GM06990 (cell line): ENCODE measurements around the gene SKI.

Source experiments
- DNase-seq: peaks from one replicate; pipeline ENCODE4 v3.0.0-alpha.2; 2011; ENCODE audit not compliant: insufficient read length; ENCODE audit errors: extremely low read depth
- H3K27me3 ChIP-seq: replicated peaks from 2 replicates; pipeline ENCODE4 v1.6.0; 2011; ENCODE audit warnings: low read length; ENCODE audit not compliant: control insufficient read depth, insufficient read depth
- H3K36me3 ChIP-seq: 2 replicates; pipeline ENCODE4 v1.5.1; 2011; ENCODE audit warnings: low read length; ENCODE audit not compliant: control insufficient read depth, insufficient read depth
- H3K4me3 ChIP-seq: replicated peaks from 2 replicates; pipeline ENCODE4 v1.5.1; 2011; ENCODE audit warnings: low read depth, mild to moderate bottlenecking, control low read depth, low read length
- TF ChIP-seq, protein P1 (sequence below): IDR thresholded peaks from 2 replicates; pipeline ENCODE4 v1.5.1; 2011; ENCODE audit warnings: low read length, control low read depth, mild to moderate bottlenecking, inconsistent platforms; ENCODE audit not compliant: insufficient read depth, poor library complexity, severe bottlenecking

The SKI gene

DNA sequence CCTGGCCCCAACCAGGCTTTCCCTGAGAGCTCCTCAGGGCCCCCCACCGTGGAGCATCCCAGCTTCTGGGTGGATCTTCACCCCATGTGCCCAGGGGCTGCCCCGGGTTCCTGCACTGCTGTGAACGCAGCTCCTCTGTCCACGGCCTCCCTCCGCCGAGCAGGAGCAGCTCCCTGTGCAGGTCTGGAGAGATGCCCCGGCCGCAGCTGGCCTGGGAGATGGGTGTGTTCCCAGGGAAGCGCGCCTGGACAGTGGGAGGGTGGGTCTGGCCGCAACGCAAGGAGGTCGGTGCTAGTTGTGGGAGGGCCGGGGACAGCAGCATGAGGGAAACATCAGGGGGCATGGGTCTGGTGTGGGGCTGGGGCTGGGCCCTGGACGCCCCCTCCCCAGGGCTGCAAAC lies 91.9 kb downstream of the SKI start:
- Histone ChIP-seq H3K27me3 (no peaks in the 10 kb centered on the region), H3K36me3 (no peaks in the 10 kb centered on the region), H3K4me3 (no peak overlapping the region)
- no peak for DNase-seq
- TF ChIP-seq, protein P1, sequence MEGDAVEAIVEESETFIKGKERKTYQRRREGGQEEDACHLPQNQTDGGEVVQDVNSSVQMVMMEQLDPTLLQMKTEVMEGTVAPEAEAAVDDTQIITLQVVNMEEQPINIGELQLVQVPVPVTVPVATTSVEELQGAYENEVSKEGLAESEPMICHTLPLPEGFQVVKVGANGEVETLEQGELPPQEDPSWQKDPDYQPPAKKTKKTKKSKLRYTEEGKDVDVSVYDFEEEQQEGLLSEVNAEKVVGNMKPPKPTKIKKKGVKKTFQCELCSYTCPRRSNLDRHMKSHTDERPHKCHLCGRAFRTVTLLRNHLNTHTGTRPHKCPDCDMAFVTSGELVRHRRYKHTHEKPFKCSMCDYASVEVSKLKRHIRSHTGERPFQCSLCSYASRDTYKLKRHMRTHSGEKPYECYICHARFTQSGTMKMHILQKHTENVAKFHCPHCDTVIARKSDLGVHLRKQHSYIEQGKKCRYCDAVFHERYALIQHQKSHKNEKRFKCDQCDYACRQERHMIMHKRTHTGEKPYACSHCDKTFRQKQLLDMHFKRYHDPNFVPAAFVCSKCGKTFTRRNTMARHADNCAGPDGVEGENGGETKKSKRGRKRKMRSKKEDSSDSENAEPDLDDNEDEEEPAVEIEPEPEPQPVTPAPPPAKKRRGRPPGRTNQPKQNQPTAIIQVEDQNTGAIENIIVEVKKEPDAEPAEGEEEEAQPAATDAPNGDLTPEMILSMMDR, result no peak

DNA sequence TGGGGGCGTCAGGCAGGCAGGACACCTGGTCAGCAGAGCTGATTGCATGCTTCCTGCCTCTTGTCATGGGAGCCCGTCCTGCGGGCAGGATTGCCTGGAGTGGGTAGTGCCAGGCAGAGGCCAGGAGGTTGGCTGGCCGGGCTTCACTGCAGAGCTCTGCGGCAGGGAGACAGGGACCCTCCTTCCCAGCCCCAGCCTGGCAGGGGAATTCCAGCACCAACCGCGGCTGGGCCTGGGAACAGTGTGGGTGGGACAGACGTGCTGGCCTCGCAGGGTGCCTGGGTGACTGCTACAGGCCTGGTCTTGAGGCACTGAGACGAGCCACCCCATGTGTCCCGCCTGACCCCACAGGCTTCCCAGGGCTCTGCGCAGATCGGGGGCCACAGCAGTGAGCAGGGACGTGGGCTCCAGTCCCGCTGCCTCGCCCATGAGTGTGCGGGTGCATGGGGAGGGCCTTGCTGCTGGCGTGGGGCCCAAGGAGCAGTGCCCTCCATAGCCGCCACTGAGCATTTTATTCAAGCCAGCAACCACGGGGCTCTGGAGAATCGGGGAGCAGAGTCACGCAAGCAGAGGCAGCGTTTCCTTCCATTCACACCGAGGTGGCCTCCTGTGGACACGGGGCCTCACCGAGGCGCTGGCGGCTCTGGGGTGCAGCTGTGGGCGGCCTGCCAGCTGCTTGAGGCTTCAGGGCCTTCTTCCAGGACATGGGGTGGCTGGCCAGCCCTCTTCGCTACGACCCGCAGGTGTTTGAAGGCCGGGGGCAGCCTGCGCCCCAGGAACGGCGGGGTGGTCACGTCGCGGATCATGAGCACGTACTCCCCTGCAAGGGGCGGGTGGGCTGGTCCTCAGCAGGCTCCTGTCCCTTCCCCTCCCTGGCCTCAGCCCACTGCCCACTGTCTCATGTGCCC lies 92.9 kb downstream of the SKI start:
- Histone ChIP-seq H3K27me3 (no peaks in the 10 kb centered on the region), H3K36me3 (no peaks in the 10 kb centered on the region), H3K4me3 (no peak overlapping the region)
- DNase-seq, result no peak
- TF ChIP-seq, protein P1, result no peak

DNA sequence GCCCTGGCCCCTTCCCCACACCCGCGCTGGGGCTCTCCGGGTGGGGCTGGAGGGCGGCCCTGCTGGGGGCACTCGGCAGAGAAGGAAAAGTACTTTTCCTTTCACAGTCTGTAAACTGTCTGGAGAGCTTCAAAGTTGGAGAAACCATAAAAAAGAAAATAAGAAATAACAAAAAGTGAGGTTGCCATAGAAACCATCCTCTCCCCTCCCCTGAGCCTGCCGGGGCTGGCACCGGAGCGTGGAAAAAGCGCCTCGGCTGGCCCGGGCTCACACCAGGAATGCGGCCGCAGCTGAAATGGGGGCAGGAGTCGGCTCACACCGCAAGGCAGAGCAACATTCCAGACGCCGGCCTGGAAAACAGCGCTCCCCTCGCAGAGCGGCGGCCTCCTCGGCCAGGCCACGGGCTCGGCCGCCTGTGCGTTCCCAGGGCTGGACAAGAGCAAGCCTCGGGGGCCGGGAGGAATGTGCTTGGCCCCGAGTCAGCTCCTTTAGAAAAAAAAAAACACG lies 94.0 kb downstream of the SKI start:
- DNase-seq, result no peak
- Histone ChIP-seq H3K36me3 (no peaks in the 10 kb centered on the region), H3K4me3 (no peak overlapping the region), H3K27me3 (no peaks in the 10 kb centered on the region)
- TF ChIP-seq, protein P1, result no peak

DNA sequence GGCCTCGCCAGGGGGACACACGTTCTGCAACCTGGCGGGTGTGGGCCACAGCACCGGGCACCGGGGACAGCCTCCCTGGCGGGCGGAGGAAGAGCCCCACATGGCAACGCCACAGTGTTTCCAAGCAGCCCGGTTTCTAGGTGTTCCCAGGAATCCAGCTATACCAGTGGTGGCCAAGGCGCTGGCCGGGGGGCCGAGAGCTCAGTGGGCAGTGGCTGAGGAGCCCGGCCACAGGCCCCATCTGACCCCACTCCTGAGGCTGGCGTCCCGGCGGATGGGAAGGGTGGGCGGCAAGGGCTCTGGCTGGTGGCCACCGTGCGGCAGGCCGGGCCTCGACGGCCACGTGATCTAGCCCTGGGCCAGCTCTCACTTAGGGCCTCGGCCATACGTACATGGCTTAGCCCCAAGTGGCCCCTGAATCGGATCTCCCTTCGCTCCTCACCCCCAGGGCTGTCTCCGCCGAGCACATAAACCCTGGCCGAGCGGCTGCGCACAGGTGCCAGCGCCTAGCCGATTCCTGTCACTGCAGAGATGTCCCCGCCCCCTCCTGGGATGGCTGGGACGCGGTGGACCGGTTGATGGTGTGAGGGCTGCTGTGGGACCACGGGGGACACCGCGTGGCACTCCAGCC lies 94.6 kb downstream of the SKI start:
- DNase-seq, result no peak
- H3K27me3 ChIP-seq, result no peaks in the 10 kb centered on the region
- no peak overlapping the region for H3K4me3 ChIP-seq
- TF ChIP-seq, protein P1, result no peak
- H3K36me3 ChIP-seq, result no peaks in the 10 kb centered on the region

DNA sequence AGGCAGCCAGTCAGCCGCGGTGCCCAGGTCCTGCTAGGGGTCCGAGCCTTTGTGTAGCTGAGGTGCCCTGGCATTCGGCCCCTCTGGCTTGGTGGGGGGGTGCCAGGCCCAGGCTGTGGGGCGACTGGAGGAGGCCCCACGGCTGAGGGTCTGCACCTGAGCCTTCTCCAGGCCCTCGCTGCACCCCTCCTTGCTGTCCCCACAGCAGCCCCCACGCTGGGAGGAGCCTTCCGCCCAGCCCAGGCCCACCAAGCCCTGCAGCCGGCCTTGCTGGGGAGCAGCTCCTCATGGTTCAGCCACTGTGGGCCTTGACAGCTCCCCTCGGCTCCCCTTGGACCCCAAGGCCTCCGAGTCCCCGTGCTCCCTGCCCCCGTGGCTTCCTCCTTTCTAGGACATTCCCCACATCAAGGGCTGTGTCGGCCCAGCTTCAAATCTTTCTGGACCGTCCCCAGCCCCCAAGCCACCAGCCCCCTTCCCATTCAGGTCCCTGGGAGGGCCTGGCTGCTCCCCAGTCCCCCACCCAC lies 95.4 kb downstream of the SKI start:
- H3K27me3 ChIP-seq, result no peaks in the 10 kb centered on the region
- H3K36me3 ChIP-seq, result no peaks in the 10 kb centered on the region
- H3K4me3 ChIP-seq, result no peak overlapping the region
- DNase-seq, result no peak
- TF ChIP-seq, protein P1, result no peak
